Astrocyte (in vitro differentiated cells and primary cell): ENCODE results near the gene NPY2R.

Experiments used
- CTCF ChIP-seq: IDR thresholded peaks from 2 replicates; pipeline ENCODE4 v1.5.1; 2011; ENCODE audit warnings: low read depth, mild to moderate bottlenecking, inconsistent platforms, low read length, moderate library complexity; ENCODE audit not compliant: insufficient read depth
- EZH2 ChIP-seq: IDR thresholded peaks from 2 replicates; pipeline ENCODE4 v1.6.1; 2012; ENCODE audit warnings: mild to moderate bottlenecking, low read length, inconsistent platforms; ENCODE audit not compliant: insufficient read depth

DNA sequence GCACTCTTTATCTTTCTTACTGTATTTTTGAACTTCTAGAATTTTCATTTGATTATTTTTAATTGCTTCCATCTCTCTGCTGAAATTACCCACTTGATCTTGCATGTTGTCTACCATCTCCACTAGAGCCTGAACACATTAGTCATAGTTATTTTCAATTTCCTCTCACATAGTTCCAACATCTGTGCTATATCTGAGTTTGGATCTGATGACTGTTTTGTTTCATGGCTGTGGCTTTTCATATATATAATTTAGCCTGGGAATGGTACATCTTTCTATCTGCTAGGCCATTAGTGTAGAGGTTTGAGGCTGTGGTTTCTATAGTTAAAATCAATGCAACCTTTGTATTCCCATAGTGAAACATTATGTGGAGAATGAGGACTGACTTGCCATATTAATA is 33.2 kb downstream of the NPY2R start:
- no peak for TF ChIP-seq CTCF
- TF ChIP-seq EZH2 = no peak
